Activated CD8-positive, alpha-beta memory T cell treated with anti-CD3 and anti-CD28 coated beads, Interleukin-2, amount 50 U/mL, for 1 hour (primary cell): ENCODE measurements around the gene PTGS1.
"Not testable (repeated sequence)": the region's sequence is repeated elsewhere in the genome, so short reads cannot be mapped to it uniquely, and the experiment has no call there.

Source experiments
- DNase-seq: peaks from one replicate; pipeline ENCODE4 v3.0.0-alpha.2; 2020; ENCODE audit errors: extremely low read depth

Gene PTGS1

GRCh38 chr9:122370869-122371755 is at the start of gene PTGS1:
Gene PTGS1 (plus strand): TSS chr9:122371024. CDS start chr9:122371085, 61 bp downstream.
- no peak for DNase-seq

GRCh38 chr9:122322553-122322952 is 48.3 kb upstream of the PTGS1 start:
- no peak for DNase-seq

- not testable (repeated sequence) for DNase-seq
Observed at GRCh38 chr9:122324665-122325064, 46.2 kb upstream of the PTGS1 start.

GRCh38 chr9:122325124-122325523 is 45.7 kb upstream of the PTGS1 start:
- DNase-seq: no peak

- DNase-seq: no peak
Observed at GRCh38 chr9:122327175-122327574, 43.6 kb upstream of the PTGS1 start.

DNA sequence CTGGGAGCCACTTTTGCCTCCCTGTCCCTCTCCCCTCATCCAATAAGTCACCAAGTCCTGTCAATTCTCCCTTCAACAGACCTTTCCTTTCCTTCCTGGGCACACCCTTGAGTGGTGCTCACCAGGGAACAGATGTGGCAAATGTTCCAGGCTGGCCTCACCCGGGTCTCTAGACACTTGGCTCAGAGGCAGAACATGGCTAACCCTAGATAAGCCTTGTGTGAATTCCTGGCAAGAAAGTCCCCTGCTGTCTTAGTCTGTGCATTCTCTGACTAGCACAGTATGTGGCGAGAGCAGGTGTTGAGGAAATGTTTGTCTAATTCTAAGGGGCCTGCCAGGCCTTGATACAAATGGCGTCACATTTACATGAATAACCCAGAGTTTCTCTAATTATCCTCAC is 41.2 kb upstream of the PTGS1 start:
- no peak for DNase-seq

DNA sequence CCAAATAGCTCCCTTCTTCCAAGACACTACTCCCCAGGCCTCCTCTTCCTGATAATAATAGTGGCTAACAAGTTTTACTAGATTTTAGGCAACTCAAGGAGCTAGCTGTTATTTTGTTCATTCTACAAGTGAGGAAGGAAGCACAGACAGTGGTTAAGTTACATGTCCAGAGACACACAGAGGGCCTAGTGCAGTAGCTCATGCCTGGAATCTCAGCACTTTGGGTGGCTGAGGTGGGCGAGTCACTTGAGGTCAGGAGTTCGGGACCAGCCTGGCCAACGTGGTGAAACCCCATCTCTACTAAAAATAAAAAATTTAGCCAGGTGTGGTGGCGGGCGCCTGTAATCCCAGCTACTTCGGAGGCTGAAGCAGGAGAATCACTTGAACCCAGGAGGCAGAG is 40.4 kb upstream of the PTGS1 start:
- DNase-seq: not testable (repeated sequence)

DNA sequence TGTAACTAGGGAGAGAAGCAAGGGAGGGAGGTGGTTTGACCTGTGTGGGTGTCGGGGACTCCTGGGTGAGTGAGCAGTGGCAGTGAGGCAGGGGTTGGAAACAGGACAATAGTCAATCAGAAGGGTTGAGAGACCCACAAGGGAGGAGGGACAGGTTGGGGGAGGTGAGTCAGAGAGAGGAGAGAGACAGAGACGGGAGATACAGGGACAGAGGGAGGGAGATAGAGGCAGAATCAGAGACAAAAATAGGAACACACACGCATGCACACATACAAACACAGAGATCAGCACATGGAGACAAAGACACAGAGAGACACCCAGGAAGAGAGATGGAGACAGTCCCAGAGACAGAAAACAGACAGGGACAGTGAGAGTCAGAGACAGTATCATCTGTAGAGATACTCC is 39.3 kb upstream of the PTGS1 start:
- DNase-seq: no peak

DNA sequence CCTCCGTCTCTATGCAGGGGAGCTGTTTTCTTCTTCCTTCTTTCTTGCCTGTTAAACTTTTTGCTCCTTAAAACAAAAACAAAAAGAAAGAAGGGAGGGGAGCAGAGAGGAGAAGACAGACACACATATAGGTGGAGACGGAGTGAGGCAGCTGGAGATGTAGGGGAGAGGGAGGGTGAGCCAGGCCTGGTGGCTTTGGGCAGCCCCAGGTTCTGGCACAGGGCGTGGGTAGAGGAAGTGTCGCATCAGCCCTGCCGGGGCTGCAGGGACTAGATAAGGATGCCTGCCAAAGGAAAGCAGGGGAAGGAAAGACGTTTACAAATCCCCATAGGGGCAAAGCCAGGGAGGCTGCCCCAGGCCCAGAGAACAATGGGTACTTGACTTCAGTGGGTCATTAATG is 38.7 kb upstream of the PTGS1 start:
- no peak for DNase-seq

DNA sequence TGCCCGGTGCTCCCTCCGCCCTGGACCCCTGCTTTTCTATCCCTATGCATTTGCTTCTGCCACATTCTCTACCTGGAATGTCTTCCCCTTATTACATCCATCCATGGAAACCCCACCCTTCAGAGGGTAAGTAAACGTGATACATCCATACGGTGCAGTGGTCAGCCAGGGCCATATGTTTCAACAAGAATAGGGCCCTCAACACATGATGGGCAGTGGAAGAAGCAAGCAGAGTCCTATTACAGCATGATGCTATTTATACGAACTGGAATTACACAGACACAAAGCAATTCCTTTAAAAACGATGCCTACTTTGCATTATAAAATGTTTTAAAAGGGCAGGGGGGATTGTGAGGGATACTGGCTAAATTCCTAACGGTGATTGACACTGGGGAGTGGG is 38.2 kb upstream of the PTGS1 start:
- no peak for DNase-seq

DNA sequence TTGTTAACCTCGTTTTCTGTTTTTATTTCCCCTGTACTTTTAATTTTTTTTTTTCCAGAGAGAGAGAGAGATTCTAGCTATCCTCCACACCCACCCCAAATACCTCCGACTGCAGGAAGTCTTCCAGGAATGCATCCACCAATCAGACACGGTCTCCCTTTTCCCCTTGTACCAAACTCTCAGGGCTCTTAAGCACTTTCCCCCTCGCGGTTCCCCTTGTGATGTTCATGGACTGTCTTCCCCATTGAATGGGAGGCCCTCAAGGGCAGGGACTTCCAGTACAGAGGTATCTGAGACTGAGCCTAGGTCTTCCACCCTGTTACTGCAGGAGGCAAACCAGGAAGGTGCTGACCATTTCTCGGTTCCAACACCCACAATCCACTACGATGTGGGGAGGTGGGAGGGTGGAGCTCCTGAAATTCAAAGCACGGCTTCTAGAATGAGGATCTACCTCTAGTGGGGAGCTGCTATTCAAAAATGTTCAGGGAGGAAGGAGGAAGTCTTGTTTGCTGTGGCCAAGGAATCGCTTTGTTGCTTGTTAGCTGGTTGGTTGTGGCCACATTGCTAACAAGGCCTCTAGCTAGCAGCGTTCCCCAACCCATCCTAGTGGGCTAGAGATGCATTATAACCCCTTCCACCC is 37.5 kb upstream of the PTGS1 start:
- DNase-seq: no peak

DNA sequence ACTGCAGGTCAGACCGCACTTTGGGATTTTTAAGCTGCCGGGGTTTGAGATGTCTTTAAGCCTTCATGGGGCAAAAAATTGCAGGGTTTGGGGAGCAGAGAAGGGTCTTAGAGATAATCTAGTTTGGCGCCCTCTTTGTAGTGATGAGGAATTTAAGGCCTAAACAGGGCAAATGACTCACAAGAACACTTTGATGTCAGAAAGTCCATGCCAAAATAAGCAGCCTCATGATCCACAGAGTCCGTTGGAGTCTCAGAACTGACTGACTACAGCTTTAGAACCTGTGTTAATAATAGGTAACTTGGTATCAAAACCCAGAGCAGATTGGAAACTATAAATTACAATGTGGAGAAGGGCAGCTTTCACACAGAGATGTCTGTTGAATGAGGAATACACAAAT is 35.9 kb upstream of the PTGS1 start:
- no peak for DNase-seq

DNA sequence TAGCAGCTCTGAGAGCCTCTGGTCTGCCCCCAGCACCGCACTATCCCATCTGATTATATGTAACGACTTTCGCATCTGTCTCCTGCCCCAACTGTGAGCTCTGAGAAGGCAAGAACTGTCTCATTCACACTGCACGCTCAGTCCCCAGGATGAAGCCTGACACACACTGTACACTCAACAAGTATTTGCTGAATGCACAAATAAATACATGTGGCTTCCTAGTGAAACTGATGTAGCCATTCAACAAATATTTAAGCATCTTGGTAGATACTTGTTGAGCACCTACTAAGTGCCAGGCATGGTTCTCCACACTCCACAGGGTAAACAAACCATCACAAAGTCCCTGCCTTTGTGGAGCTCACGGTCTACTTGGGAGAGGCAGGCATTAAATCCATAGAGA is 34.6 kb upstream of the PTGS1 start:
- DNase-seq: no peak

DNA sequence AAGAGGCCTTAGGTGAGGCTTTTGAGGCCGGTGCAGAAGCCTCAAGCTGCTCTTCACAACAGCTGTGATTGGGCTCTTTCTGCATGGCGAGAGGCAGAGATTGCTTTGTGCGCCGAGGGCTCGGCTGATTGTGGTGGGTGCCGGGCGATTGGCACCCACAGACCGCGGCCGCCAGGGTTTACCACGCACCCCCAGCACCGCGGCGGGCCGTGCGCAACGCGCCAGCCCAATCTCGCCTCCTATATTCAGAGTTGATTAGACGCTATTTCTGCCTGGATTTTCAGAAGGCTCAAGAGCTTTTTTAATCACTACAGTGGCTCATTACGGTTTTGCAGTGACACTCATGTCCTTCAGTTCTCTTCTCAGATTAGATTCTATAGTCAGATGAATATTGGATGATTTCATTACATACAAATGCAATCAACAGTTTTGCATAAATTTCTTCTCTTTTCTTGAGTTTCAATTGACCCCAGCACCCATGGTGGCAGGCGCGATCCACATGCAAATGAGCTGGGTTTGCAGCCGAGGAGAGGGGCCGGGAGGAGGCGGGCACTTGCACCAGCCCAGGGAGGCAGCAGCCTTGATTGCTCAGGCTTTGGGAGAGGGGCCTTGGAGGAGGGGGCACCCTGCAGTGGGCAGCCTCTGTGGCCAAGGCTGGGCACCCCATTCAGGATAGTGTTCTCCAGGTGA is 33.8 kb upstream of the PTGS1 start:
- no peak for DNase-seq

- DNase-seq: no peak
Observed at GRCh38 chr9:122337556-122337929, 33.3 kb upstream of the PTGS1 start.

- DNase-seq: no peak
Observed at GRCh38 chr9:122338536-122338935, 32.3 kb upstream of the PTGS1 start.

GRCh38 chr9:122338994-122339393 is 31.8 kb upstream of the PTGS1 start:
- DNase-seq: no peak

DNA sequence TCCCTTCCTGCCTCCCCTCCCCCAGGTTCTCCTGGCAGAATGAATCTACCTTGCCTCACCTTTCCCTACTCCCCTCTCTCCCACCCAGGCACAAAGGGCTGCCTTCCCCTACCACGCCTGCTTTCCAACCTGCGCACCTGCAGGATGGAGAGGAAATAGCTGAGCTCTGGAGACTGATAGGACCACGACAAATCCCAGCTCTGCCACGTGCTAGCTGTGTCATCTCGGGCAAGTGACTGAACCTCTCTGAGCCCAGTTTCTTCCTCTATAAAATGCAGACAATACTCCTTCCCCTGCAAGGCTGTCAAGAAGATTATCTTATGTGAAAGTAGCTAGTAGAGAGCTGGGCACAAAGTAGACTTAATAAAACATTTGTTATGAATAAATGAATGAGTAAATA is 31.2 kb upstream of the PTGS1 start:
- no peak for DNase-seq

- no peak for DNase-seq
Observed at GRCh38 chr9:122340161-122340560, 30.7 kb upstream of the PTGS1 start.

GRCh38 chr9:122342323-122343050 is 28.3 kb upstream of the PTGS1 start:
- DNase-seq: no peak

GRCh38 chr9:122346478-122347347 is 24.1 kb upstream of the PTGS1 start:
- no peak for DNase-seq
